HEK293T (cell line): Measurements from ENCODE around the gene CYRIA.

Source experiments
- ARNT ChIP-seq: fragments of 450-650 bp; IDR thresholded peaks from 2 replicates; pipeline ENCODE4 v1.6.1; 2017; ENCODE audit warnings: mild to moderate bottlenecking
- BHLHE40 ChIP-seq: fragments of 450-650 bp; IDR thresholded peaks from 2 replicates; pipeline ENCODE4 v1.6.1; 2016; ENCODE audit warnings: mild to moderate bottlenecking, moderate library complexity, borderline replicate concordance
- ELF4 ChIP-seq: fragments of 450-650 bp; IDR thresholded peaks from 2 replicates; pipeline ENCODE4 v1.6.1; 2017; ENCODE audit warnings: antibody characterized with exemption
- FOXA1 ChIP-seq: fragments of 450-650 bp; IDR thresholded peaks from 2 replicates; pipeline ENCODE4 v1.6.1; 2016; ENCODE audit warnings: mild to moderate bottlenecking
- FOXK2 ChIP-seq: fragments of 450-650 bp; IDR thresholded peaks from 2 replicates; pipeline ENCODE4 v1.6.1; 2016; ENCODE audit warnings: mild to moderate bottlenecking
- FOXM1 ChIP-seq: fragments of 450-650 bp; IDR thresholded peaks from 2 replicates; pipeline ENCODE4 v1.6.1; 2017; ENCODE audit warnings: mild to moderate bottlenecking, borderline replicate concordance
- HDGF ChIP-seq: fragments of 450-650 bp; IDR thresholded peaks from 2 replicates; pipeline ENCODE4 v1.6.1; 2017; ENCODE audit warnings: antibody characterized with exemption, borderline replicate concordance
- LEF1 ChIP-seq: fragments of 450-650 bp; IDR thresholded peaks from 2 replicates; pipeline ENCODE4 v1.6.1; 2017; ENCODE audit warnings: mild to moderate bottlenecking, borderline replicate concordance
- NFRKB ChIP-seq: fragments of 450-650 bp; IDR thresholded peaks from 2 replicates; pipeline ENCODE4 v1.6.1; 2016; ENCODE audit warnings: mild to moderate bottlenecking, moderate library complexity
- SP1 ChIP-seq: fragments of 450-650 bp; IDR thresholded peaks from 2 replicates; pipeline ENCODE4 v1.6.1; 2017
- SUZ12 ChIP-seq: fragments of 450-650 bp; IDR thresholded peaks from 2 replicates; pipeline ENCODE4 v1.6.1; 2016; ENCODE audit warnings: mild to moderate bottlenecking
- TARDBP ChIP-seq: fragments of 450-650 bp; IDR thresholded peaks from 2 replicates; pipeline ENCODE4 v1.6.1; 2016

DNA sequence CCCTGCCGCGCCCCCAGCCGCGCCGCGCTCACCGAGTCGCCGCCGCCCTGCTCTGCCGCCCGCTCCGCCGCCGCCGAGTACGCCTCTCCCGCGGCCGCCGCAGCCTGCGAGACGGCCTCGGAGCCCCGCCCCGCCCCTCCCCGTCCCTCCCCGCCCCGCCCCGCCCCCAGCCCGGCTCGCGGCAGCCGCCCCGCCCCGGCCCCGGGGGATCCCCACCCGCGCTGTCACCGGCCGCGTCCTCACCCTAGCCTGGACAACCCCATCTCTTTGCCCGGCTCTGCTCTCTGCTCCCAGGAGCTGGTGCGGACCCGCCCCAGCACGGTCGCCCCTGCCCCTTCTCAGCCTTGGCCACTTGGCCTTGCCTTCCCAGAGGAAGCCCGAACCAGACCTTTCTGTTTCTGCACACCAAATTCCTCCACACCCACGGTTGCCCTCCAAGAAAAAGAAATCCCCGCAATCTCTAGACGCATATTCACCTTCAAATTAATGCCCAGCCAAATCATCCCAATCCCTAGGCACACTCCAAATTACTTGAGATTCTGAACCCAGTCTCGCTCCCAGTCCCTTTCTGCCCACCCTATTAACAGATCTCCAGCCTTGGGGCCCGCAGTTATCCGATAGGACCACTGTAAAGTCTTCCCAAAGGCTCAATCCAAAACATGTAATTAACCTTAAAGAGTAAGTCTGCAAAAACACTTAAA, at the start of gene CYRIA:
- no peak for TF ChIP-seq SUZ12
- TF ChIP-seq BHLHE40: no peak
- TF ChIP-seq LEF1: no peak
- no peak for TF ChIP-seq FOXM1
- no peak for TF ChIP-seq NFRKB
- no peak for TF ChIP-seq FOXA1
- TF ChIP-seq FOXK2: no peak
- TF ChIP-seq HDGF: no peak
- TF ChIP-seq ARNT: no peak
- TF ChIP-seq ELF4: no peak
- TF ChIP-seq TARDBP: no peak
- no peak for TF ChIP-seq SP1
